ENCODE measurements around the gene ARVCF. TPM values are rescaled to one million over a fixed set of nuclear protein-coding genes. Genes with fewer than 3 reads are reported as not detected.

Gene ARVCF
- total and polyA plus RNA-seq, 2 donors (not counting 3 experiments of a cell fraction or from before 2014, with no cell fraction given): 81.3 to 105 TPM

DNA sequence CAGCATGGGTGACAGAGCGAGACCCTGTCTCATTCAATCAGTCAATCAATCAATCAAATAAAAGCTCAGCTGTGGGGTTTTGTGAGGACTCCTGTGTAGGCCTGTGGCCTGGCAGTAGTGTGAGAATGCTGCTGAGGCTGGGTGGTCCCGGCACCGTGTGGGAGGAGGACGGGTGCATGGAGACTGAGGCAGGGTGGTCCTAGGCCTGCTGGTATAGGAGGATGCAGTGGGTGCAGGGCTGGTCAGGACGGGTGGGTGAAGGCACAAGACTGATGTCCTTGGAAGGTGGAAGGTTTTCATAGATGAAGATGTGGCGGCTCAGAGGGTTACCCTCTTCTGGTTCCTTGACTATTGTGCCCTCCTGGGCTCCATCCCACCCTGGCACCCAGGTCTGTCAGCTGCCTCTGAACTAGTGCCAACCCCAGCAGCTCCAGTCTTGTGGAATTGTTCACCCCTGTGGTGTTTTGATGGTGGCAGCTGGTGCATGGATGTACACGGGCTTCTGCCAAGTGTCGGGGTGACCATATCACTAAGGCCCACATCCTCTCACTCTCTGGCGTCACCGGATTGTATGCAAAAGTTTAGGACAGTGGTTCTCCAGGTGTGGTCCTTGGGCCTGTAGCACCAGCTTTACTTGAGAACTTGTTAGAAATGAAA, 28.0 kb upstream of the ARVCF start:
- dilution Hi-C loops (cut with MboI; ENCODE audit: extremely low pct_ligation_motif_present, low sequenced_read_pairs) (no loop called here), intact Hi-C loops (cut with micrococcal nuclease) (no loop called here)
- no peak overlapping the region for H3K9ac ChIP-seq (replicated peaks; ENCODE audit: extremely low read depth, insufficient read depth, low read length)
- no peak for FAIRE-seq
- TF ChIP-seq FOS (IDR thresholded peaks at IDR 0.05; ENCODE audit: borderline replicate concordance, insufficient read depth, low read length): no peak
- no peak for TF ChIP-seq JUN (IDR thresholded peaks at IDR 0.05; ENCODE audit: borderline replicate concordance, insufficient read depth, insufficient read length, low read depth)
- no peak for TF ChIP-seq POLR2AphosphoS5 (IDR thresholded peaks at IDR 0.05; ENCODE audit: insufficient read depth, low read depth, low read length)
- TF ChIP-seq, protein P1, sequence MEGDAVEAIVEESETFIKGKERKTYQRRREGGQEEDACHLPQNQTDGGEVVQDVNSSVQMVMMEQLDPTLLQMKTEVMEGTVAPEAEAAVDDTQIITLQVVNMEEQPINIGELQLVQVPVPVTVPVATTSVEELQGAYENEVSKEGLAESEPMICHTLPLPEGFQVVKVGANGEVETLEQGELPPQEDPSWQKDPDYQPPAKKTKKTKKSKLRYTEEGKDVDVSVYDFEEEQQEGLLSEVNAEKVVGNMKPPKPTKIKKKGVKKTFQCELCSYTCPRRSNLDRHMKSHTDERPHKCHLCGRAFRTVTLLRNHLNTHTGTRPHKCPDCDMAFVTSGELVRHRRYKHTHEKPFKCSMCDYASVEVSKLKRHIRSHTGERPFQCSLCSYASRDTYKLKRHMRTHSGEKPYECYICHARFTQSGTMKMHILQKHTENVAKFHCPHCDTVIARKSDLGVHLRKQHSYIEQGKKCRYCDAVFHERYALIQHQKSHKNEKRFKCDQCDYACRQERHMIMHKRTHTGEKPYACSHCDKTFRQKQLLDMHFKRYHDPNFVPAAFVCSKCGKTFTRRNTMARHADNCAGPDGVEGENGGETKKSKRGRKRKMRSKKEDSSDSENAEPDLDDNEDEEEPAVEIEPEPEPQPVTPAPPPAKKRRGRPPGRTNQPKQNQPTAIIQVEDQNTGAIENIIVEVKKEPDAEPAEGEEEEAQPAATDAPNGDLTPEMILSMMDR (IDR thresholded peaks at IDR 0.05; ENCODE audit: extremely low read depth in 1 of 2, insufficient read depth in 1 of 2, low read depth in 1 of 2, low read length in 2 of 2): no peak
- no peak for TF ChIP-seq POLR2A (IDR thresholded peaks at IDR 0.05; ENCODE audit: low read depth, low read length)
- no peak for TF ChIP-seq GATA2 (IDR thresholded peaks at IDR 0.05; ENCODE audit: insufficient read depth, insufficient read length, low read depth, low read length)
- TF ChIP-seq, protein P2, sequence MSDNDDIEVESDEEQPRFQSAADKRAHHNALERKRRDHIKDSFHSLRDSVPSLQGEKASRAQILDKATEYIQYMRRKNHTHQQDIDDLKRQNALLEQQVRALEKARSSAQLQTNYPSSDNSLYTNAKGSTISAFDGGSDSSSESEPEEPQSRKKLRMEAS (IDR thresholded peaks at IDR 0.05; ENCODE audit: insufficient read depth, insufficient read length): no peak
- no peak for TF ChIP-seq EZH2 (IDR thresholded peaks at IDR 0.05; ENCODE audit: borderline replicate concordance, low read depth, low read length, severe bottlenecking)
- no peak for TF ChIP-seq MYC (IDR thresholded peaks at IDR 0.05; ENCODE audit: low read depth, low read length)
- no peaks in the 10 kb centered on the region for H3K79me2 ChIP-seq (ENCODE audit: control insufficient read depth, insufficient read depth, low read length)
- H3K27ac ChIP-seq (ENCODE audit: insufficient read depth, low read depth, low read length): no peak overlapping the region
- ChIA-PET POLR2A (interaction anchor here (0.7 kb wide), 1 partner anchor 66 kb away, joined by 4 read pairs; no protein-coding TSS in a partner anchor), CTCF (no interaction called here)
- DNase-seq (ENCODE audit: low read depth, low spot score): no peak
- H4K20me1 ChIP-seq (replicated peaks; ENCODE audit: control insufficient read depth, extremely low read depth, insufficient read depth, low read length): no peaks in the 10 kb centered on the region
- BruUV-seq (replicated peaks): no TSS peak
- no peak overlapping the region for H2AFZ ChIP-seq (ENCODE audit: low read depth, low read length)
- H3K9me3 ChIP-seq (replicated peaks; ENCODE audit: control insufficient read depth, insufficient read depth, low read length): no peaks in the 10 kb centered on the region
- H3K27me3 ChIP-seq (ENCODE audit: control insufficient read depth in 2 of 2, insufficient read depth in 2 of 2, low read length in 2 of 2): no peaks in the 10 kb centered on the region
- H3K9me1 ChIP-seq (replicated peaks; ENCODE audit: control insufficient read depth, extremely low read depth, insufficient read depth, low read length): no peaks in the 10 kb centered on the region
- no peak overlapping the region for H3K4me2 ChIP-seq (ENCODE audit: insufficient read depth, low read length)
- no peaks in the 10 kb centered on the region for H3K4me1 ChIP-seq (ENCODE audit: control insufficient read depth, extremely low read depth, insufficient read depth, low read length)
- H3K4me3 ChIP-seq (replicated peaks in 1 of 3; ENCODE audit: insufficient read depth in 1 of 3, low read depth in 1 of 3, low read length in 3 of 3): no peak overlapping the region
- H3K36me3 ChIP-seq (ENCODE audit: control insufficient read depth in 2 of 2, extremely low read depth in 1 of 2, insufficient read depth in 2 of 2, low read length in 2 of 2): peaks cover 0 to 11% of the 10 kb centered on the region in 2 experiments

Data from endothelial cell of umbilical vein (primary cell).